Myocyte (in vitro differentiated cells): ENCODE results near the gene RPS19. TPM values are rescaled to one million over a fixed set of nuclear protein-coding genes. Genes with fewer than 3 reads are reported as not detected.

Experiments used
- DNase-seq: peaks from one replicate; pipeline ENCODE4 v3.0.0-alpha.2; 2012; ENCODE audit warnings: low read depth
- total RNA-seq: library from RNA; depleted of rRNA; stranded (reverse); fragments of >200 nt; gene quantifications from 2 replicates; pipeline ENCODE4 v1.2.3, GENCODE V29; 2014

RPS19 gene
- total RNA-seq, 1 donor from 2014 or later, result 368 TPM

GRCh38 chr19:41877916-41878905 is 18.2 kb downstream of the RPS19 start:
- no peak for DNase-seq

DNA sequence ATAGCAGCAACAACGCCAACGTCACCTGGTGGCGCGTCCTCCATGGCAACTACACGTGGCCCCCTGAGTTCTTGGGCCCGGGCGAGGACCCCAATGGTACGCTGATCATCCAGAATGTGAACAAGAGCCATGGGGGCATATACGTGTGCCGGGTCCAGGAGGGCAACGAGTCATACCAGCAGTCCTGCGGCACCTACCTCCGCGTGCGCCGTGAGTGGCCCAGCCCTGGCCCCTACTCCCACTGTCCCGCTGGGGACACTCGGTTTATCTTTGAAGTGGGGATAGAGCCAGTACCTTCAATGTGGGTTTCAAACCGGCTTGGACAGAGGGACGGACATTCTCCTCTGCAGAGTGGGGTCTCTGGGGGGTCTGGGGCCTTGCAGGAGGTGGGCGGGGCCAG is 19.0 kb downstream of the RPS19 start:
- DNase-seq, result no peak

- DNase-seq, result no peak
Measured at GRCh38 chr19:41879670-41880328, 19.7 kb downstream of the RPS19 start.

DNA sequence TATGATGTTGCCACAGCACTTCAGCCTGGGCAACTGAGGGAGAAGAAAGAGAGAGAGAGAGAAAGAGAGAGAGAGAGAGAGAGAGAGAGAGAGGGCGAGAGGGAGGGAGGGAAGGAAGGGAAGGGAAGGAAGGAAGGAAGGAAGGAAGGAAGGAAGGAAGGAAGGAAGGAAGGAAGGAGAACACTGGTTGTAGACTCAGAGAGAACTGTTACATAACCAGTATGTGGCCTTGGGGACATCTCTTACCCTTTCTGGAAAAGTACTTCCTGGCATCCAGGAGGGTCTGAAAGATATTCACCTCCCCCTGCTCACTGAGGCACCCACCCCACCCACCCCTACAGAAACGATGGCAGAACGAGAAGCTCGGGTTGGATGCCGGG is 20.3 kb downstream of the RPS19 start:
- DNase-seq, result no peak

GRCh38 chr19:41882568-41883462 is 22.8 kb downstream of the RPS19 start, which contains the start of gene ARHGEF1:
ARHGEF1 (plus strand) TSS chr19:41883184; CDS start chr19:41888083, 4,899 bp downstream.
- no peak for DNase-seq

DNA sequence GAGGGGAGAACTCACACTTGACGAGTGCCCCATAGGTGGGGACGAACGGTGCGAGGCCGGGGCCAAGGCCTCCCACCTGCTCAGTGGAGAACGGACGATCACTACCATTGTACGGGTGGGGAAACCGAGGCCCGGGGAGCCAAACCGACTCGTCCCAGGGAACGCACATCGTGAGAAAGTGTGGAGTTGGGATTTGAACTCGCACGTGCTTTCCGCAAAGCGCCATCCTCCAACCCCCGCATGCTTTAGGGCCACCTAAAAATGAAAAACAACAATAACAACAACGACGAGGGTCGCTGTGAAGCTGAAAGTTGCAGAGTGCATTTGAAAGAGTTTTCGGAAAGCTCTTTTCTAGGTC is 23.4 kb downstream of the RPS19 start:
- DNase-seq, result no peak

- DNase-seq, result peak; percentile 95
Measured at GRCh38 chr19:41883821-41884733, 24.0 kb downstream of the RPS19 start.

GRCh38 chr19:41886761-41887710 is 27.0 kb downstream of the RPS19 start:
- no peak for DNase-seq

DNA sequence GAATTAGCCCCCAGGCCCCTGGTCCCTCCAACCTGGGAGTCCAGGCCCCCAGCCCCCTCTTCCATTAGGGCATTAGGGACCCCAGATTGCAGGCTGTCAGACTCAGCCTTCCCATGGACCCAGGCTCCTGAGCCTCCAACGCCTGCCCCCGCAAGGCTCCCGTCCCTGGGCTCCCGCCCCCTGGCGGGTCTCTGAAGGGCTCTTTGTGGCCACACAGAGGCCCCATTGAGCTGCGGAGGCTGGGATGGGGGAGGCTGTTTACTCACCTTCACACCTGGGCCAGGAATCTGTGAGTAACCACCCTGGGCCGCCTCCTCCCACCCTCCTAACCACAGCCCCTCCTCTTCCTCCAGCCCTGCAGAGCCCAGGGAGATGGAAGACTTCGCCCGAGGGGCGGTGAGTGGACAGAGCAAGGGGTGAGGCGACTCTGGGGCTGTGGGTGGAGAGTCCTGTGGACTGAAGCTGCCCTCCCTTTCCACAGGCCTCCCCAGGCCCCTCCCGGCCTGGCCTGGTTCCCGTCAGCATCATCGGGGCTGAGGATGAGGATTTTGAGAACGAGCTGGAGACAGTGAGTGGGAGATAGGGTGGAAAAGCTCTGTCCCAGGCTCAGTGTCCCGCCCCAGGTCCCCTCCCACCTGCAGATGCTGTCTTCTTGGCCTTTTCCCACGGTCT is 27.8 kb downstream of the RPS19 start:
- DNase-seq, result no peak

DNA sequence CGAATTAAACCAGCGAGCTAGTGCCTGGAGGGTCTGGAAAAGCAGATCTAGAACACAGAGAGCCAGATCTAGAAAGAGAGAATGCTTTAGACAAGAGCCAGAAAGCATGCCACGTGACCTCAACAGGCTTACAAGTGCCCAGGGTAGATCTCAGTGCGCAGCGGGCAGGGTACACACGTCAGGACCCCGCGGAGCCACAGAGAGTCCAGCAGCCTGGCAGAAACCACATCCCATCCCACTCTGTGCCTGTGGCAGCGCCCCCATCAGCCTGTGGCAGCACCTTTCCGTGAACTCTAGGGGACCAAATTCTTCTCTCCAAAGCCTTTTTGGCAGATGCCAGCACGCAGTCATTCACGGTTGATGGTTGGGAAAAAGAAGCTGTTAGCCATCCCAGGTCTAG is 28.9 kb downstream of the RPS19 start:
- DNase-seq, result no peak

- no peak for DNase-seq
Measured at GRCh38 chr19:41889896-41890295, 29.8 kb downstream of the RPS19 start.

- no peak for DNase-seq
Measured at GRCh38 chr19:41890936-41891335, 30.9 kb downstream of the RPS19 start.

DNA sequence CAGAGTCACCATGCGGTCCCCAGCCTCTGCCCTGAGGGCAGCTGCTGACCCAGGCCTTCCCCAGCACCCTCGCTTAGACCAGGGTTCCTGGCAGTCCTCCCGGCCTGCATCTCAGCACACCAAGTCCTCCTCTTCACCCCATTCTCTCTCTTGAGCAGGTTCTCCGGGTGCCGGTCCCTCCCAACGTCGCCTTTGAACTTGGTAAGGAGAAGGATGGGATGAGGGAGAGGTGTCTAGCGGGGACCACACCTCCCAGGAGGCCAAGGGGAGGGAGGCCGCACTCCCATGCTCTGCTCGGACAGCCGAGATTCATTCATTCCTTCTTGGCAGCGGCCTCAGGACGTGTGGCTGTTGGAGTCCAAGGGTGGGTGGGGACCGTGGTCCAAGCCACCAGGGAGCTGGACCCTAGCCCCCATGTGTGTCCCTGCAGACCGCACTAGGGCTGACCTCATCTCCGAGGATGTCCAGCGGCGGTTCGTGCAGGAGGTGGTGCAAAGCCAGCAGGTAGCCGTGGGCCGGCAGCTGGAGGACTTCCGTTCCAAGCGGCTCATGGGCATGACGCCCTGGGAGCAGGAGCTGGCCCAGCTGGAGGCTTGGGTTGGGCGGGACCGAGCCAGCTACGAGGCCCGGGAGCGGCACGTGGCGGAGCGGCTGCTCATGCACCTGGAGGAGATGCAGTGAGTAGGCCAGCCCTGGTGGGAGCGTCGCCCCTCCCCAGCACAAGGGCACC is 32.3 kb downstream of the RPS19 start:
- DNase-seq, result no peak

- no peak for DNase-seq
Measured at GRCh38 chr19:41893899-41894298, 33.8 kb downstream of the RPS19 start.

DNA sequence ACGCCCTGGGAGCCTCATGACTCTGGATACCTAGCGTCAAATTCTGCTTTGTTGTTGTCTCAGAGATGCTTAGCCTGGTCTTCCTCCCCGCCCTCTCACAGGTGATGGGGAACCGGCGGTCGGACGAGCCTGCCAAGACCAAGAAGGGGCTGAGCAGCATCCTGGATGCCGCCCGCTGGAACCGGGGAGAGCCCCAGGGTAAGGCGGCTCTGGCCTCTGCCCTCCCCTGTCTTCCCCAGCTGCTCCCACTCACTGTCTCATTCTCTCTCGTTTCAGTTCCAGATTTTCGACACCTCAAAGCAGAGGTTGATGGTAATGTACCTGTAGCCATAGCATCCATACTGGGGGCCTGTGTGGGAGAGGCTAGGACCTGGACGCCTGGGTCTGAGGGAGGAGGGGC is 34.3 kb downstream of the RPS19 start:
- DNase-seq, result no peak

DNA sequence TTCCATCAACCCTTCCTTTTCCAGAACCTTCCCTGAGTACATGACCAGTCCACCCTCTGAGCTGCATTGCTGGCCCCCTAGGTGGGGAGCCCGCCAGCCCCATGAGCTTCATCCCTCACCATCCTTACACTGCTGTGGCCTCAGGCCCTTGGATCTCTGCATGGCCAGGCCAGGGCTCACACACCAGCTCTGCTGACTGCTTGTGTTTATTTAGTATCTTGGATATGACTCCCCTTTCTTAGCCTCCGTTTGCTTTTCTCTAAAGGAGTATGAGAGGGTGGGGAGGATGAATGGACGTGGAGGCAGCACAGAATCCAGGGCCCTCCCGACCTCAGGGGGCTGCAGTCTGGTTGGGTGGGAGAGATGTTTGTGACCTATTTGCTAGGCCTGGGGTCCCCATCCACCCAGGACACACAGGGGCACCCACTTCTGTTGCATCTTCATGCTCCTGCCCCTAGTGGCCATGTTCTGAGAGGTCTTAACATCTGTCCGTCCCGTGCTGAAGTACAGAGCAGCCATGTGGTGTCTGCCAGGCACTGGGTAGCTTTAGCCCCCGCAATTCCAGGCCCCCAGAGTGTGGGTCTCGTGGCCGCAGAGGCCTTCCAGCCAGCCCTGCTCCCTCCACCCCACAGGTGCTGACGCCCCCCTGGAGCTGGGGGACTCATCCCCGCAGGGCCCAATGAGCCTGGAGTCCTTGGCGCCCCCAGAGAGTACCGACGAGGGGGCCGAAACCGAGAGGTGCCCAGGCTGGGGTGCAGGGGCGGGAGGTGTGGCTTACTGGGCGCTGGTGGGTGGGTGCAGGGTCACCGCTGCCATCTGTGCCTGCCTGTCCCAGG is 35.9 kb downstream of the RPS19 start:
- DNase-seq, result no peak

GRCh38 chr19:41896581-41896942 is 36.5 kb downstream of the RPS19 start:
- DNase-seq, result no peak
